Measurements from ENCODE around the gene NCEH1.
"Not testable (repeated sequence)": the region's sequence is repeated elsewhere in the genome, so short reads cannot be mapped to it uniquely, and the experiment has no call there.

Gene NCEH1

DNA sequence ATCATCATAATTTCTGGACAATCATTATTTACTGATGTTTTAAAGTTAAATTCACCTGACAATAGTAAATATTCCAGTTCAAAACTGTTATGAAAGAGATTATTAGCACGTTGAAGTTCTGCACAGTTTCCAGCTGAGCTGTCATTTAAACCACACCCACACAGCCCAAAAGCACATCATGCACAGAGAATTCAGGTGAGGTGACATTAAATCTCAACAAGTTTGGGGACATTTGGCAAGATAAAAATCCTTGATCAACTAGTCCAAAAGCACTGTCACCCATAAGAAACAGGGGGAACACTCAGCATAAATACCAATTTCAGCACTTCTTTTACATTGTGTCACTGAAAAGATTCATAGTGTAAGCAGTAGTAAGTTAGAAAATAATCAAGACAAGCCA lies 6.9 kb downstream of the NCEH1 start:
- DNase-seq (ENCODE audit: low read depth), result no peak
- no peak overlapping the region for H3K4me3 ChIP-seq (ENCODE audit: low read depth, low read length)
- TF ChIP-seq CTCF (IDR thresholded peaks at IDR 0.05; ENCODE audit: low read depth, low read length), result no peak
- TF ChIP-seq, protein P1, sequence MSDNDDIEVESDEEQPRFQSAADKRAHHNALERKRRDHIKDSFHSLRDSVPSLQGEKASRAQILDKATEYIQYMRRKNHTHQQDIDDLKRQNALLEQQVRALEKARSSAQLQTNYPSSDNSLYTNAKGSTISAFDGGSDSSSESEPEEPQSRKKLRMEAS (IDR thresholded peaks at IDR 0.05; ENCODE audit: low read depth, low read length), result no peak
- TF ChIP-seq POLR2A (IDR thresholded peaks at IDR 0.05; ENCODE audit: extremely low read depth, insufficient read length), result no peak
- TF ChIP-seq MYC (IDR thresholded peaks at IDR 0.05; ENCODE audit: low read depth, low read length), result no peak

GRCh38 chr3:172702731-172703130 lies 8.1 kb downstream of the NCEH1 start:
- not testable (repeated sequence) for DNase-seq (ENCODE audit: low read depth); H3K4me3 ChIP-seq (ENCODE audit: low read depth, low read length)

GRCh38 chr3:172702256-172702655 lies 8.6 kb downstream of the NCEH1 start:
- DNase-seq (ENCODE audit: low read depth), result no peak
- TF ChIP-seq CTCF (IDR thresholded peaks at IDR 0.05; ENCODE audit: low read depth, low read length) (no peak), MYC (IDR thresholded peaks at IDR 0.05; ENCODE audit: low read depth, low read length) (no peak), POLR2A (IDR thresholded peaks at IDR 0.05; ENCODE audit: extremely low read depth, insufficient read length) (no peak)
- TF ChIP-seq, protein P1 (IDR thresholded peaks at IDR 0.05; ENCODE audit: low read depth, low read length), result no peak
- no peak overlapping the region for H3K4me3 ChIP-seq (ENCODE audit: low read depth, low read length)

DNA sequence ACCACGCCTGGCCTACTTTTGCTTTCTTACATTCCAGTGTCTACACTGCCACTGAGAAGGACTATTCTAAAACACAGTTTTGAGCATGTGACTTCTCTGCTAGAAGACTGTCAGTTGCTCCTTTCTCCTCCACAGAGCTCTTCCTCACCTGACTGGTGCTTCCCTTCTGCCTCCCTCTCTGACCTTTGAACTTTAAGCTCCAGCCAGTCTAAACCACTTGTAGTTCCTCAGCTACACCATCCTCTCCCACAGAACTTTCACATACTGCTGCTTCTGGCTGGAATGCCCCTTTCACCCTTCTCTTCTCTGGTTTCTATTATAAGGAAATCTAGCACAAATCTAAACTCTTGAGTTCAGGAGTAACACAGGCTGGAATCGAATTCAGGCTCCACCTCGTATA lies 9.1 kb downstream of the NCEH1 start:
- DNase-seq (ENCODE audit: low read depth), result no peak
- TF ChIP-seq MYC (IDR thresholded peaks at IDR 0.05; ENCODE audit: low read depth, low read length) (no peak), CTCF (IDR thresholded peaks at IDR 0.05; ENCODE audit: low read depth, low read length) (no peak)
- H3K4me3 ChIP-seq (ENCODE audit: low read depth, low read length), result no peak overlapping the region

DNA sequence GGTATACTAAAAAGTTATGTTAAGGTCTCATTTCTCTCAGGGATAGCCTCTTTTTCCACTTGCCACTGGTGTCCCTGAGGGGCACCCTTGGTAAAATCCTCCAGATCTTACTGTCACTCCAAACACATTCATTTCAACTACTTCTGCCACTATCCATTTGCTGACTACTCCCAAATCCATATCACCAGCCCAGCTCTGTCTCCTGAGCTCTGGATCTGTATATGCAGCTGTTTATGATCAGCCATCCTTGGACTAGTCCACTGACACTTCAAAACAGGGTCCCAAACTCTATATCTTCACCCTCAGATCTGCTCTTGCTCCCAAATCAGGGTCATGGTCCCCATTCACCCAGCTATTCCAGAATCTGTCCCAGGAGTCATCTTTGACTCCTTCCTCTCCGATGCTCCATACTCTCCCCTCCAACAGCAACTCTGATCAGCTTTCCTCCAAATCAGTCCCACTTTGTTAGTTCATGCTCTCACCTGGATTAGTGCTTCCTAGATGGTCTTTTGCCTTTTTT lies 9.9 kb downstream of the NCEH1 start:
- TF ChIP-seq, protein P1 (IDR thresholded peaks at IDR 0.05; ENCODE audit: low read depth, low read length), result no peak
- TF ChIP-seq MYC (IDR thresholded peaks at IDR 0.05; ENCODE audit: low read depth, low read length) (no peak), POLR2A (IDR thresholded peaks at IDR 0.05; ENCODE audit: extremely low read depth, insufficient read length) (no peak), CTCF (IDR thresholded peaks at IDR 0.05; ENCODE audit: low read depth, low read length) (no peak)
- DNase-seq (ENCODE audit: low read depth), result no peak
- H3K4me3 ChIP-seq (ENCODE audit: low read depth, low read length), result no peak overlapping the region

- no peak for TF ChIP-seq MYC (IDR thresholded peaks at IDR 0.05; ENCODE audit: low read depth, low read length)
- TF ChIP-seq, protein P1 (IDR thresholded peaks at IDR 0.05; ENCODE audit: low read depth, low read length), result no peak
- no peak for TF ChIP-seq POLR2A (IDR thresholded peaks at IDR 0.05; ENCODE audit: extremely low read depth, insufficient read length)
- TF ChIP-seq CTCF (IDR thresholded peaks at IDR 0.05; ENCODE audit: low read depth, low read length), result no peak
- DNase-seq (ENCODE audit: low read depth), result no peak
- H3K4me3 ChIP-seq (ENCODE audit: low read depth, low read length), result no peak overlapping the region
Measured at GRCh38 chr3:172700256-172700655, 10.6 kb downstream of the NCEH1 start.
